Heart right ventricle (tissue), 16 donors: ENCODE data around the gene HOXA13. TPM values are rescaled to one million over a fixed set of nuclear protein-coding genes. Genes with fewer than 3 reads are reported as not detected.

Source experiments
- ATAC-seq, 8 donors: fragments of 200-7000 bp; cut with Tn5 transposase; one replicate each; pipeline ENCODE4 v1.9.1; 2020; ENCODE audit warnings: mild to moderate bottlenecking in 8 of 8, moderate library complexity in 8 of 8, moderate number of reproducible peaks in 1 of 8
- DNase-seq, 2 donors: peaks; one replicate each; pipeline ENCODE4 v3.0.0-alpha.2; 2020
- H3K27ac ChIP-seq, 10 donors: fragments of 200-600 bp; sonication (generic) in 2 of 10; one replicate each; pipeline versions ENCODE4 v1.5.0 to v1.8.0; 2020 to 2022; ENCODE audit warnings: mild to moderate bottlenecking in 3 of 10
- H3K27me3 ChIP-seq, 7 donors: fragments of 200-600 bp; one replicate each; pipeline ENCODE4 v1.8.0; 2021 to 2022; ENCODE audit warnings: mild to moderate bottlenecking in 2 of 7
- H3K36me3 ChIP-seq, 9 donors: fragments of 200-600 bp; sonication (generic) in 1 of 9; one replicate each; pipeline versions ENCODE4 v1.5.0 to v1.8.0; 2020 to 2022; ENCODE audit warnings: mild to moderate bottlenecking in 2 of 9
- H3K4me1 ChIP-seq, 9 donors: fragments of 200-600 bp; sonication (generic) in 1 of 9; one replicate each; pipeline versions ENCODE4 v1.5.0 to v1.8.0; 2020 to 2022; ENCODE audit warnings: mild to moderate bottlenecking in 4 of 9
- H3K4me3 ChIP-seq, 10 donors: fragments of 200-600 bp; sonication (generic) in 2 of 10; one replicate each; pipeline versions ENCODE4 v1.5.0 to v1.8.0; 2020 to 2022; ENCODE audit warnings: mild to moderate bottlenecking in 7 of 10, moderate library complexity in 2 of 10
- H3K9me3 ChIP-seq, 11 donors: fragments of 200-600 bp in 10 of 11; sonication (generic) in 2 of 11; one replicate each; pipeline versions ENCODE4 v1.5.0 to v1.8.0; 2013 to 2022; ENCODE audit warnings: mild to moderate bottlenecking in 2 of 11, control low read depth in 1 of 11, moderate library complexity in 1 of 11
- WGBS, 2 donors: extraction: QIAGEN DNeasy Blood & Tissue Kit; methylation state at CpG; one replicate each; pipeline ENCODE4 v1.1.7; 2013; ENCODE audit warnings: inconsistent platforms in 1 of 2; 5-methylcytosine and 5-hydroxymethylcytosine counted together
- intact Hi-C, 10 donors: fragments of 100-400 bp; cut with DNase I; formaldehyde crosslinking; loops; one replicate each; pipeline versions ENCODE4 v1.11.1 to v1.14.2; 2022
- polyA plus RNA-seq, 2 donors: library from polyadenylated mRNA; stranded (reverse); fragments of 200-250 nt; gene quantifications; one replicate each; pipeline ENCODE4 v1.2.3, GENCODE V29; 2013
- total RNA-seq, 10 donors: library from RNA; stranded (reverse); fragmentation: NEBNext Ultra II Directional in 3 of 10; extraction: Animal tissue kit (Norgen Biotek cat#: 25700) in 3 of 10; gene quantifications; one replicate each; pipeline versions ENCODE4 v1.2.1 to v1.2.4, GENCODE V29; 2021 to 2023
- TF ChIP-seq, protein P1 (sequence below), 9 donors: fragments of 200-600 bp; sonication (generic) in 2 of 9; IDR thresholded peaks; one replicate each; pipeline versions ENCODE4 v1.5.0 to v1.8.0; 2021 to 2022; ENCODE audit warnings: antibody characterized with exemption in 9 of 9, mild to moderate bottlenecking in 5 of 9, moderate library complexity in 1 of 9
- donor health status: Arrhythmogenic right ventricular cardiomyopathy.
- donor health status: ischemic (EF 13 %, LVEDD 7.1; RV severe dilation, severe dysfunction).
- donor health status: healthy with polysubstance abuse.
- donor health status: DM: no; HTN: yes; CAD: no.
- donor health status: DM: no; HTN: no; CAD: no.
- donor health status: ischemic (EF 25% LVEDD 6.9; RV normal size, moderate dysfunction).
- donor health status: ischemic (EF 25% LVEDD 5.7; RV mildly dilated, moderate dysfunction).
- donor health status: healthy.
- donor health status: DM: yes; HTN: yes; CAD: no.
- donor health status: Ischemic cardiomyopathy.
- donor health status: ischemic (EF 35%, LVEDD 5.7; RV mildly dilated, moderate dysfunction).
- donor health status: nonischemic (EF 11% LVEDD 7.7; RV severe dilation, severe dysfunction).
- donor health status: DM: yes; HTN: yes; CAD: no.
- donor health status: PGD.
- donor health status: ischemic (EF 29% LVEDD 5.4; RV normal size, mild dysfunction).
- donor health status: nonischemic (EF 23%, LVEDD 6.1; RV moderate dilation, normal function).

Gene HOXA13
- total and polyA plus RNA-seq, 12 donors = not detected

DNA sequence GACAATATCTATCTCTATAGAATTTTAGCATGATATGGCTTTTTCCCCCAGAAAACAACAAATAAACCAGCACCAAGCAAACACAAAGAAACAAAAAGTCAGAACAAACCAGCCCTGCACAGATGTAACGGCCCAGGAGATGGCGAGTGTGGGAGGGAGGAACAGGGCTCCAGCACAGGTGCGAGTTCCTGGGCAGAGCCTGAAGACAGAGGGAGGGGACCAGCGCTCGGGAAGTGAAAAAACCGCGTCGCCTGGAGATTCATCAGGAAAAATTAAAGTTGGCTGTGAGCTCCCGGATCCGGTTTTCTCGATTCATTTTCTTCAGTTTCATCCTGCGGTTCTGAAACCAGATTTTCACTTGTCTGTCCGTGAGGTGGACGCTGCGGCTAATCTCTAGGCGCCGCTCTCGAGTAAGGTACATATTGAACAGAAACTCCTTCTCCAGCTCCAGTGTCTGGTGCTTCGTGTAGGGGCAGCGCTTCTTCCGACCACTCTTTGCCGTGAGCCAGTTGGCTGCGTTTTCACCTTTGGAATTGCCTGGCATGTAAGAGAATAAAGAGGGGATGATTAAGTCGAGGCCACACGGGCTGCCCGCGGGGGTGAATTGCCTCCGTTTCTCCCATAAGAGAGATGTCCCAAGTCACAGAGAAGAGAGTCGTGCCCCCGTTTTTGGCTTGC lies 28.1 kb downstream of the HOXA13 start:
- Histone ChIP-seq H3K4me1 (peaks cover 8 to 61% (median 30%) of the 10 kb centered on the region in 9 donors), H3K27me3 (peaks cover 85 to 100% (median 100%) of the 10 kb centered on the region in 7 donors), H3K4me3 (no peak overlapping the region), H3K36me3 (peaks cover 0 to 3% (median 0%) of the 10 kb centered on the region in 9 donors), H3K9me3 (no peaks in the 10 kb centered on the region), H3K27ac (no peak overlapping the region)
- no peak for DNase-seq
- intact Hi-C loops = no loop called here
- TF ChIP-seq, protein P1, sequence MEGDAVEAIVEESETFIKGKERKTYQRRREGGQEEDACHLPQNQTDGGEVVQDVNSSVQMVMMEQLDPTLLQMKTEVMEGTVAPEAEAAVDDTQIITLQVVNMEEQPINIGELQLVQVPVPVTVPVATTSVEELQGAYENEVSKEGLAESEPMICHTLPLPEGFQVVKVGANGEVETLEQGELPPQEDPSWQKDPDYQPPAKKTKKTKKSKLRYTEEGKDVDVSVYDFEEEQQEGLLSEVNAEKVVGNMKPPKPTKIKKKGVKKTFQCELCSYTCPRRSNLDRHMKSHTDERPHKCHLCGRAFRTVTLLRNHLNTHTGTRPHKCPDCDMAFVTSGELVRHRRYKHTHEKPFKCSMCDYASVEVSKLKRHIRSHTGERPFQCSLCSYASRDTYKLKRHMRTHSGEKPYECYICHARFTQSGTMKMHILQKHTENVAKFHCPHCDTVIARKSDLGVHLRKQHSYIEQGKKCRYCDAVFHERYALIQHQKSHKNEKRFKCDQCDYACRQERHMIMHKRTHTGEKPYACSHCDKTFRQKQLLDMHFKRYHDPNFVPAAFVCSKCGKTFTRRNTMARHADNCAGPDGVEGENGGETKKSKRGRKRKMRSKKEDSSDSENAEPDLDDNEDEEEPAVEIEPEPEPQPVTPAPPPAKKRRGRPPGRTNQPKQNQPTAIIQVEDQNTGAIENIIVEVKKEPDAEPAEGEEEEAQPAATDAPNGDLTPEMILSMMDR (IDR thresholded peaks at IDR 0.05) = no peak
- 5 to 11% methylated on average over 30 of the region's 30 CpGs for whole genome bisulfite sequencing, 2 donors
- ATAC-seq = no peak

DNA sequence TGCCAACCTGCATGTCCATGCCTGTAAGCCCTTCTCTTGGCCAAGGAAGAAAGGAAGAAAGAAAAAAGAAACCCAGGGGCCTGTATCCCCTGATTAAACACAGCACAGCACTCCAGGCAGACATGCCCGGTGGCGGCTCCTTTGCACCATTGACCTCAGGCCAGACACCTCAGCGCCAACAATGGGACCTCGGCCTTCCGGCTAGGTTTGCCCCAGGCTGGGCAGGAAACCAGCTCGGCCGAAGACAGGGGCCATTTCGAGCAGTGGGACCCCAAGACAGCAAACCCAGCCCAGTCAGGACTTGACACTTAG lies 28.6 kb downstream of the HOXA13 start:
- ATAC-seq (no peak), DNase-seq (no peak)
- Histone ChIP-seq H3K4me1 (peaks cover 8 to 66% (median 30%) of the 10 kb centered on the region in 9 donors), H3K27ac (no peak overlapping the region), H3K4me3 (no peak overlapping the region), H3K9me3 (no peaks in the 10 kb centered on the region), H3K36me3 (peaks cover 0 to 4% (median 0%) of the 10 kb centered on the region in 9 donors), H3K27me3 (peaks cover 87 to 100% (median 100%) of the 10 kb centered on the region in 7 donors)
- intact Hi-C loops = no loop called here
- TF ChIP-seq, protein P1 (IDR thresholded peaks at IDR 0.05) = no peak
- WGBS, 2 donors = 4 to 12% methylated on average over 8 of the region's 8 CpGs

DNA sequence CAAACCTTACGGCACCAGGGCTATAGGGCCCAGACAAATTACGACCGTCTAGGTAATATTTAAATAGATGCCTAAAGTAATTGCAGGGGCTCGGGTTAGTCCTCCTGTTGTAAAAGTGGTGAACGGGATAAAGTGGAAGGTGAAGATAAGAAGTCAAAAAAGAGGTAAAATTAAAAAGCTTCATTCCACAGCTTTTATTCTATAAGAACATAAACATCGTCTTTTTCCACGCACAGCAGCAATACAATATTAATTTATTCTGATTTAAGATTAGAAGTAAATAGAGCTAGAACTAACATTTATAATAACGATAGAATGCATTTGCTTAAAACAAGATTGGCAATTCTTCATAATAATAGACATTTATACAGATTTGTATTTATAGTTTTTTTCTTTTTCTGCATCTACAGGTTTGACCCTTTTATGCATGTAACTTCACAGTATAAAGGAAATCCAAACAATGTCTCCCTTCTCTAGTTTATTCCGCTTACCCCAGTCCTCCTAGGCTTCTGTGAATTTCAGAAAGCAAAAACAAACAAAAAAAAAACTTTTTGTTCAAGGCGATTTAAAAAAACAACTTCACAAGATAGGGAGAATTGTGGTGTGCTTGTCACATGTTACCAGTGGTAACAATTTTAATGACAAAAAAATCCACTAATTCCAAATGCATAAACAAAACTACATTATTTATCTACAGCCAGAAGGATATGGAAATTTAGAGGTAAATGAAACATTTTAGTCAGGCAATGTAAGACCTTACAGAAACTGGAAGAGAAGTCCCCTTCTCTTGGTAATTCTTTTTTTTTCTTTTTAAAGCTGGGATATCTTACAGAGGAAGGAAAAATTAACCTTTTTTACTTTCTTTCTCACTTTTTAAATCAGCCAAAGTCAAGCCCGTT lies 29.2 kb downstream of the HOXA13 start:
- WGBS, 2 donors = 15 to 21% methylated on average over 11 of the region's 11 CpGs
- Histone ChIP-seq H3K9me3 (no peaks in the 10 kb centered on the region), H3K4me3 (no peak overlapping the region), H3K4me1 (peaks cover 8 to 72% (median 34%) of the 10 kb centered on the region in 9 donors), H3K36me3 (peaks cover 0 to 10% (median 0%) of the 10 kb centered on the region in 9 donors), H3K27ac (no peak overlapping the region), H3K27me3 (peaks cover 87 to 100% (median 100%) of the 10 kb centered on the region in 7 donors)
- ATAC-seq = no peak
- TF ChIP-seq, protein P1 (IDR thresholded peaks at IDR 0.05) = no peak
- intact Hi-C loops = no loop called here
- DNase-seq = no peak

DNA sequence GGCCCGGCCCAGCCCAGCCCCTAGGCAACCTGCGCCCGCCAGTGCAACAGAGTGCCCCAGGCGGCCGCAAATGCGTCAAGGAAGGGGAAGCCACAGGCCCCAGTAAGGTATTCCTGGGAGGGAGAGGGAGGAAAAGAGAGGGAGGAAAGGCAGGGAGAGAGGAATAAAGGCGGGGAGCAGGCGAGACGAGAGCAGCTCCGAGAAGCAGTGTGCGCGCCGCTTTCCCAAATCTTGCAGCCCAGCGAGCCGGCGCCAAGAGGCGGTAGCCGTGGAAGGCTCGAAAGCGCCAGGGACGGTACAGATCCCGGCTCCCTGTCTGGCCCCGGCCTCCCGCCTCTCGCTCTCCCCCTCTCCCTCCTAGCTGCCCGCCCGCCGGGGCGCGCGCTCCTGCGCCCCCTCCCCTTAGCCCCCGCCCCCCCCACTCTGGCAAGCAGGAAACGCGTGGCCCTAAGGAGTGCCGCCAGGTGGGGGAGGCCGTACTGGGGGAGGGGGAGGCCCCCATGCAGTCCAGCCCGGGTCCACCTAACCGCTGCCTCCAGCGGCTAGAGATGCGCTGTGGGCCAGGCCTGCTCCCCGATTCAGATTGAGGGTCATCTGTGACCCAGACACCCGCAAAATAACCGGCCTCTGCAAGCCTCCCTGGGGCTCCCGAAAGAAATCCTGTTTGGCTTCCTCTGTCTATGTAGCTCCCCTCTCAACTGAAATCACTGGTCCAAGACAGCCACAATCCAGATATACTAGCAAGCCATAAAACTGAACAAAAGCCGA lies 30.0 kb downstream of the HOXA13 start:
- ATAC-seq = no peak
- H3K4me3 ChIP-seq = no peak overlapping the region

More for the DNA sequence above, 30.0 kb downstream of the HOXA13 start:
- peaks cover 88 to 100% (median 100%) of the 10 kb centered on the region in 7 donors for H3K27me3 ChIP-seq
- peaks cover 8 to 81% (median 42%) of the 10 kb centered on the region in 9 donors for H3K4me1 ChIP-seq
- H3K36me3 ChIP-seq = peaks cover 0 to 18% (median 0%) of the 10 kb centered on the region in 9 donors
- DNase-seq = no peak
- TF ChIP-seq, protein P1 (IDR thresholded peaks at IDR 0.05) = no peak
- H3K9me3 ChIP-seq = no peaks in the 10 kb centered on the region
- no peak overlapping the region for H3K27ac ChIP-seq
- intact Hi-C loops = loop anchor here in 7 of 10 donors (10.0 kb wide), 6 partner anchors 315 to 1305 kb away; no protein-coding TSS in a partner anchor
- 2 to 5% methylated on average over 41 to 46 of the region's 46 CpGs for WGBS, 2 donors
